Left lobe of liver (tissue), 2 donors: Measurements from ENCODE around the gene ZDHHC13. TPM values are rescaled to one million over a fixed set of nuclear protein-coding genes. Genes with fewer than 3 reads are reported as not detected.

Experiments
- ATAC-seq: fragments of 200-7000 bp; cut with Tn5 transposase; one replicate; pipeline ENCODE4 v1.9.1; 2020; ENCODE audit warnings: mild to moderate bottlenecking, moderate library complexity
- DNase-seq: peaks from one replicate; pipeline ENCODE4 v3.0.0-alpha.2; 2020; ENCODE audit warnings: low spot score
- total RNA-seq: library from RNA; stranded (reverse); gene quantifications from one replicate; pipeline ENCODE4 v1.2.1, GENCODE V29; 2021
- donor health status: DM: no; HTN: no; CAD: no; lungs with moderate emphysema.
- donor health status: DM: no; HTN: yes; CAD: no.

Gene ZDHHC13, protein sequence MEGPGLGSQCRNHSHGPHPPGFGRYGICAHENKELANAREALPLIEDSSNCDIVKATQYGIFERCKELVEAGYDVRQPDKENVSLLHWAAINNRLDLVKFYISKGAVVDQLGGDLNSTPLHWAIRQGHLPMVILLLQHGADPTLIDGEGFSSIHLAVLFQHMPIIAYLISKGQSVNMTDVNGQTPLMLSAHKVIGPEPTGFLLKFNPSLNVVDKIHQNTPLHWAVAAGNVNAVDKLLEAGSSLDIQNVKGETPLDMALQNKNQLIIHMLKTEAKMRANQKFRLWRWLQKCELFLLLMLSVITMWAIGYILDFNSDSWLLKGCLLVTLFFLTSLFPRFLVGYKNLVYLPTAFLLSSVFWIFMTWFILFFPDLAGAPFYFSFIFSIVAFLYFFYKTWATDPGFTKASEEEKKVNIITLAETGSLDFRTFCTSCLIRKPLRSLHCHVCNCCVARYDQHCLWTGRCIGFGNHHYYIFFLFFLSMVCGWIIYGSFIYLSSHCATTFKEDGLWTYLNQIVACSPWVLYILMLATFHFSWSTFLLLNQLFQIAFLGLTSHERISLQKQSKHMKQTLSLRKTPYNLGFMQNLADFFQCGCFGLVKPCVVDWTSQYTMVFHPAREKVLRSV
- total RNA-seq: 1.6 TPM

DNA sequence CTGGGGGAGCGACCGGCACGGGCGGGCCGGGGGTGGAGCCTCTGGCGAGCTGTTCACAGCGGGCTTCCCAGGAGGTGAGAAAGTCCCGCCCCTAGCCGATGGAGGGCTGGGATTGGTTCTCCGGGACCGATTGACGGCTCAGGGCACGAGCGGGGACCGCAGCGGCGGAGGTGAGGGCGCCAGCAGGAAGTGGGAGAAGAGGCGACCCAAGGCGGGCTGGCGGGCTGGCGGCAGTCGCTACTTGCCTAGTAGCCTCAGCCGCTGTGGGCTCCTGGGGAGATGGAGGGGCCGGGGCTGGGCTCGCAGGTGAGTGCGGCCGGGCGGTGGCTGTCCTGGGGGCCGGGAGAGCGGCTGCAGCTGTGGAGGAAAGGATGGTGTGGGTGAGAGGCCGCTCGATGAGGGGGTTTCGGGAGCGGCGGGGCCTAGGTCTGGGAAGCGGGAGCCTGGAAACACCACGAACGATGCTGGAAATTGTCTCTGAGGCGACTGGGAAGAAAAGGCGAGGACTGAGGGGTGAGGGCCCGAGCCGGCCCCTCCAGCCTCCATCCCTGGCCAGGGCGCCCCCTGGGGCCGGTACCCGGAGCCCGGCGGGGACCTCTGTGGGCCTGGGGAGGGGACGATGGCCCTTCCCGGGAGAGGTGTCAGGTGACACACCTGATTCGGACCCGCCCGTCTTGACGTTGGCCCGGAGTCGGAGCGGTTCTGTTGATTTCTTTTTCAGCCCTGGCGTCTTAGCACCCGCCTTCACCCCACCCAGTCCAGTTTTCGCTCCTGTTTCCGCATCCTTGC lies at the start of gene ZDHHC13:
TSS of gene ZDHHC13 (plus strand) at position 198 of the 789 bp plus-strand sequence. CDS start at position 280, 82 bp downstream.
- peak; percentile 90 for DNase-seq
- ATAC-seq: peak; percentile 99

GRCh38 chr11:19071255-19071654 lies 45.7 kb upstream of the ZDHHC13 start:
- ATAC-seq: peak; percentile 99
- peak; percentile 68 for DNase-seq

DNA sequence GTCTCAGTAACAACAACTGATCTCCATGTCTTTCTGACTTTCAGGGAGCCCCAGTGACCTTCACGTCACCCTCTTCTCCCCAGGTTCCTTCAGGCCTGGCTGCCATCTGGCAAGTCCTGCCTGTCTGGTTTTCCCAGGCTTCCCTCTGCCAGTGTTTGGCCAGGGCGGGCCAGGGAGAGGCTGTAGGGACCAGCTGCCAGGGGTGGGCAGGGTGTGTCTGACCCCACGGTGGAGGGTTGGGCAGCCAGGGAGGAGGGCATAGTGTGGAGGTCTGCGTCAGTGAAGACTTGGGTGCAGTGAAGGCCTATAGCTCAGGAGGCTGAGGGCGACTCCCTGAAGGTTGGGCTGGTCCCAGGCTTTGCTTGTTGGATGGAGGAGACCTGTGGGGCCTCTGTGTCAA lies 44.5 kb upstream of the ZDHHC13 start:
- ATAC-seq: no peak
- no peak for DNase-seq

DNA sequence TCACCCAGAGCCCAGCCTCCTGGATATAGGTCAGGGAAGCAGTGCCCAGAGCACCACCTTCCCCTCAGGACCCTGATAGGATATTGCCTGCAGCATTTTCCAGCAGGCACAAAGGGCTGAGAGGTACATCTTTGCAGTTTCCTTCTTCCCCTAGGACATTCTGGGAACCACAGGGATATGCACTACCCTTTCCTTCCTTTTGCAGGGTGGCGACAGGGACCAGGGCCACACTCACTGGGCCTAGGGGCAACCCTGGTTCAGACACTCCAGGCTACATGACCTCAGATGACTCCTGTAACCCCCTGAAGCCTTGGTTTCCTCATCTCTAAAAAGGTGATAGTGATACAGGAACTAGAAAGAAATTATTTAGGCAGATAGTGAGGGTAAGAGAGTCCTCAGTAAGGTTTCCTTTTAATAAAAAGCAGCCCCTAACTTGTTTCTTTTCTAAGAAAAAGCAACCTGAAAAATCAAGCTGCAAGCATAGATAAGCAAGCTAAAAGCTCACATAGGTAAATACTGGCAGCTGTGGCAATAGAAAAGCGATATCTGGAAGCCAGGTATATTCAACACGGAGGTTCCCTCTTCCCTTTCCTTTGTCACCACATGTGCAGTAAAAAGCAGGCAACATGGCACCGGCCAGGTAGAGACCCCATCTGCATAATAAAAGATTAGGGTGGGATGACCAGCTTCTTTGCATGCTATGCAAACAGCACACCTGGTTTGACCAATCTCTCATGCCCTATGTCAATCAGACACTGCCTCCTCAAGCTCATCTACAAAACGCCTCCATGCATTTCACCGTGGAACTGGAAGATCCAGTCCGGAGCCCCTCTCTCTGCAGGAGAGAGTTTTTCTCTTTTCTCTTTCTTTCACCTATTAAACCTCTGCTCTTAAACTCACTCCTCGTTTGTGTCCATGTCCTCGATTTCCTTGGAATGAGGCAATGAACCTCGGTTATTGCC lies 43.2 kb upstream of the ZDHHC13 start:
- DNase-seq: no peak
- ATAC-seq: no peak

DNA sequence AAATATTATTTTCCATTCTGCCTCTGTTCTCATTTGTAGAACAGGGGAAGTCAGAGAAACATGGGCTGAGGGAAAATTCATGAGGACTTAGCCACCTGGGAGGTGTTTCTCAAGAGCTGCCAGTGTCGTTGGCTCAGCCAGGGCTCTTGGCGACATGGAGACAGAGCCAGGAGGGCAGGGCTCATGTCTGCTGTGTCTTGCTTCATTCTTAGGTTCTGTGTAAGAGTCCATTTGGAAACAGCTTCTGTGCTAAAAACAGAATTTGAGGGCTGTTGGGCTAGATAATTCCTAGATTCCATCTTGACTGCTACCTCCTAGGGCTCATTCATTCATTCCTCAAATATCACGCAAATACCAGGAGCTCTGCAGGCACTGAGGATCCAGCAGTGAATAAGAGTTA lies 41.3 kb upstream of the ZDHHC13 start:
- ATAC-seq (no peak), DNase-seq (no peak)

- ATAC-seq: peak; percentile 94
- peak; percentile 55 for DNase-seq
Measured at GRCh38 chr11:19076744-19077589, 40.0 kb upstream of the ZDHHC13 start.

DNA sequence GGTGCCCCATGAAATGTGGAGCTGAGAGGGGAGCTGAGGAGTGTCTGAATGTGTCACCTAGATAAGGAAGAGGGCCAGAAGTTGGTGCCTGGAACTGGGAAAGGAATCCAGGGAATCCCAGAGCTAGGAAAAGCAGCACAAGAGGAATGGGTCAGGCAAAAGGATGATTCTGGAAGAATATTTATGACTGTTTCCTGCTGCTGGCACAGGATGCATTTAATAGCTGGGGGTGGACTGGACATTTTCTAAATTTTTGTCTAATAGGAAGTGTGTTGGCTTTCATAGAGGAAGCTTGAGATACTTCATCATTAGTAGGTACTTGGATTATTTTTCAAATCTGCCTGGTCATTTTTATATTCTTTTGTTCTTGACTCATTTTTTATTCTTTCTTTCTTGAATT lies 39.0 kb upstream of the ZDHHC13 start:
- no peak for ATAC-seq
- no peak for DNase-seq

- DNase-seq (no peak), ATAC-seq (no peak)
Measured at GRCh38 chr11:19079643-19080440, 37.1 kb upstream of the ZDHHC13 start.

- ATAC-seq (no peak), DNase-seq (no peak)
Measured at GRCh38 chr11:19080579-19080993, 36.4 kb upstream of the ZDHHC13 start.

- ATAC-seq (no peak), DNase-seq (no peak)
Measured at GRCh38 chr11:19083166-19083565, 33.8 kb upstream of the ZDHHC13 start.

DNA sequence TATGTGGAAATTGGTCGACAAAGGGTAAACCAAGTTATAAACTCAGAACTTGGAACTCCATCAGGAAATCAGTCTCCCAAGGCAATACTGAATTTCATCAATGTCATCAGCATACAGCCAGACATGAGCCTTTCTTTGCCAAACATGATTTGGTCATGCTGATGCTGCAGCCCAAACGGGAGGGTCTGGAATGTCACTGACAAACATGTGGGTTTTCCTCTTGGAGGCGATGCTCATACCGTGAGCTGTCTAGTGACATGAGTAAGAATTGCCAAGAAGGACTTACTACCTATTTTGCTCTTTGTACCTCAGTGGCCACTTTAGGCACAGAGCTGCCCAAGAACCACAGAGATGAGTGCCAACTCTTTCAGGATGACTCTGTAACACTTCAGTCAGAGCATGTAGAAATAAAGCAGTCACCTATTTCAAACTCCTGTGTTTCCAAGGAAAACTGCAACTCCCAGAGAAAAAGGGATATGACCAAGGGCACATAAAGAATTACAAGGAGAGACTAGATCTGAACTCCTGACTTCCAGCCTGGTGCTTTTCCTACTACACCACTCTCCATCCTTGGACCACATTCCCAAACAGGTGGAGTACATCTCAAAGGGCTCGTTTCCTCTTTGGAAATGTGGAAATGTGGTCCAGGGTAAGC lies 32.2 kb upstream of the ZDHHC13 start:
- ATAC-seq (no peak), DNase-seq (no peak)

DNA sequence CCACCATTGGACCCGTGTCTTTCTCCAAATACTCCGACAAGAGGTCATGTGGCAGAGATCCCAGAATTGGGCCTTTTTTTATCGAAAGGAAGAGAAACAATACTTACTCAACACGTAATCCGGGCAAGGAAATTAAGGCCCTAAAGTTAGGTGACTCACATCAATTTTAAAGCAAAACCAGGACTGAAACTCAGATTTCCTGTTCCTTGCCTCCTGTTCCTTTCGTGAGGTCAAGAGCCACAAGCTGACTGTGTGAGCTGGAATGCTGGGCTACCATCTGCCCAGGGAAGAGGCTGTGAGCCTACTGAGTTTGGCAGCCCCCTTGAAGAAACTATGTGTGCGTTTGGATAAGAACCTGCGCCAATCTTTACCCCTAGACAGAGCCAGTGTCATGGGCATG lies 29.3 kb upstream of the ZDHHC13 start:
- ATAC-seq (no peak), DNase-seq (no peak)

DNA sequence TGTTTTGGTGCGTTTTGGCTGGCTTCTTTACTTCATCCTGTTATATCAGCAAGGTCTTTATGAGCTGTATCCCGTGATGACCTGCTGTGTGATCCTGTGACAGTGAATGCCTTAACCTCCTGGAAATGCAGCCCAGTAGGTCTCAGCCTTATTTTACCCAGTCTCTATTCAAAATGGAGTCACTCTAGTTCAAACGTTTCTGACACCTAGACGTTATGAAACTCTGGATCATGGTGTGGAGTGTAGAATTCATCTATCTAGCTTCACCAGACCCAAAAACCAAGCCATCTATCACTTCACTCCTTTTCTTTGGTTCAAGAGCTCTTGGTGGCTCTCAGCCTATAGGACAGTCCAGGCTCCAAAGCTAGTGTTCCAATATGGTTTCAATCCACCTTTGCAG lies 28.2 kb upstream of the ZDHHC13 start:
- DNase-seq (no peak), ATAC-seq (no peak)

DNA sequence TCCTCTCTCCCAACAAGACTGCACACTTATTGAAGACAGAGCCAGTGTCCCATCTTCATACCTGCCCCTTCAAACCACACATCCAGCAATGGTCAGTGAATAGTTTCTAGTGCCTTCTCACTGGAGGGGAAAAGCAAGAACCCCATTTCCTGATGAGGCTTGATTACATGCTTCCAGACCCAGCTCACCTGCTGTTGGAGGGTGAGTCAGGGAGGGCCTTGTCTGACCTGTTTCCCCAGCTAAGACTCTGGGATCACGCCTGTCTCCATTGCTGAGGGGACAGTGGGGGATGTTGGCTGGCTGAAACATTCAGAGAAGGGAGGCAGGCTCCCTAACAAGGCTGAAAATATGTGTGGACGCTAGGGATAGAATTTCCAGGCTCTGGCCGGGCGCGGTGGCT lies 27.5 kb upstream of the ZDHHC13 start:
- ATAC-seq (no peak), DNase-seq (no peak)

- DNase-seq (no peak), ATAC-seq (no peak)
Measured at GRCh38 chr11:19091366-19091765, 25.6 kb upstream of the ZDHHC13 start.

DNA sequence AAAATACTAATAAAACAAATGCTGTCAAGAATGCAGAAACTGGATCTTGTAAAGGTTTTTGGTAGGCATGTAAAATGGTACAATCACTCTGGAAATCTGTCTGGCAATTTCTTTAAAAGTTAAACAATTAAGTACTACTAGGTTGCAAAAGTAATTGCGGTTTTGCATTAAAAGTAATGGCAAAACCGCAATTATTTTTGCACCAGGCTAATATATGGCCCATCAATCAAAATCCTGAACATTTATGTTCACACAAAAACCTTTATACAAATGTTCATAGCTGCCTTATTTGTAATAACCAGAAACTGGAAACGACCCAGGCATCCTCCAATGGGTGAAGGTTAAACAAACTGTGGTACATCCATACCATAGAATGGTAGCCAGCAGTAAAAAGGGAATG lies 24.6 kb upstream of the ZDHHC13 start:
- ATAC-seq: no peak
- no peak for DNase-seq

GRCh38 chr11:19092850-19093249 lies 24.1 kb upstream of the ZDHHC13 start:
- ATAC-seq (no peak), DNase-seq (no peak)

DNA sequence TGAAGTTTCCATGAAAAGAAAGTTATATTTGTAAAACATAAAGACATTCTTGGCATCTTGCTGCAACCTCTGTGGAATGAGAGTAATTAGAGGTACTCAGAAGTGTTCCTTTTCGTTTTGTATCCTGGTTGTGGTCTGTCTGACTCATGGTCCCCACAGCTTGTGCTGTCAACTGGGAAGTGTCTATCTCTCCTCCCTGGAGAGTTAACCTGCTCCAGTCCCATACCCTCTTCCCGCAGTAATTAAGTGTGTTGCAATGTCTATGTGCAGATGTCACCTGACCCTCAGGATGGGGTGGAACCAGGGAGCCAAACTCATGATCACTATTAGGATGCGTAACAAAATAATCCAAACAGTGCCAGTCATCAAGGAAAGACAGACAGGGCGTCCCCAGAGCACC lies 23.0 kb upstream of the ZDHHC13 start:
- DNase-seq (no peak), ATAC-seq (no peak)
